ENCODE results near the gene MGAT3.

- TF ChIP-seq MAX (IDR thresholded peaks at IDR 0.05; ENCODE audit: low read depth) = no peak
- TF ChIP-seq CTCF (IDR thresholded peaks at IDR 0.05) = no peak
- TF ChIP-seq RAD21 (IDR thresholded peaks at IDR 0.05; ENCODE audit: low read length) = no peak
- no peak for TF ChIP-seq USF1 (IDR thresholded peaks at IDR 0.05; ENCODE audit: borderline replicate concordance, low read depth)
- TF ChIP-seq GATA2 (CRISPR knock-in tag; IDR thresholded peaks at IDR 0.05) = no peak
- TF ChIP-seq POLR2AphosphoS5 (IDR thresholded peaks at IDR 0.05; ENCODE audit: low read depth, low read length) = no peak
- TF ChIP-seq RCOR1 (IDR thresholded peaks at IDR 0.05; ENCODE audit: low read length) = no peak
Measured at GRCh38 chr22:39444937-39445465, 11.8 kb upstream of the MGAT3 start.

Data from SK-N-SH (cell line).